H9 (cell line): ENCODE measurements around the gene TMPRSS7. TPM values are rescaled to one million over a fixed set of nuclear protein-coding genes. Genes with fewer than 3 reads are reported as not detected.

ENCODE experiments used
- DNase-seq: peaks from one replicate; pipeline ENCODE4 v3.0.0-alpha.2; 2017
- H2AFZ ChIP-seq: one replicate; pipeline ENCODE4 v1.6.1; 2013; ENCODE audit warnings: mild to moderate bottlenecking, low read length, control low read depth, moderate library complexity
- H2AK5ac ChIP-seq: 2 replicates; pipeline ENCODE4 v1.6.1; 2013; ENCODE audit warnings: low read length, control low read depth, mixed read lengths; ENCODE audit not compliant: insufficient read length
- H2BK120ac ChIP-seq: one replicate; pipeline ENCODE4 v1.6.1; 2013; ENCODE audit warnings: low read depth, mild to moderate bottlenecking, low read length, control low read depth, inconsistent platforms; ENCODE audit not compliant: poor library complexity, severe bottlenecking
- H2BK12ac ChIP-seq: 2 replicates; pipeline ENCODE4 v1.6.1; 2013; ENCODE audit warnings: low read length, control low read depth, mixed read lengths, low read depth; ENCODE audit not compliant: insufficient read length
- H2BK15ac ChIP-seq: 2 replicates; pipeline ENCODE4 v1.6.1; 2013; ENCODE audit warnings: low read depth, low read length, control low read depth
- H2BK20ac ChIP-seq: one replicate; pipeline ENCODE4 v1.6.1; 2013; ENCODE audit warnings: low read depth, mild to moderate bottlenecking, low read length, control low read depth, inconsistent platforms; ENCODE audit not compliant: poor library complexity, severe bottlenecking
- H2BK5ac ChIP-seq: 2 replicates; pipeline ENCODE4 v1.6.1; 2013; ENCODE audit warnings: low read length, control low read depth, mixed read lengths; ENCODE audit not compliant: insufficient read length
- H3K14ac ChIP-seq: 2 replicates; pipeline ENCODE4 v1.6.1; 2013; ENCODE audit warnings: low read length, control low read depth; ENCODE audit not compliant: insufficient read depth
- H3K18ac ChIP-seq: 2 replicates; pipeline ENCODE4 v1.6.1; 2013; ENCODE audit warnings: low read depth, mild to moderate bottlenecking, mixed read lengths, low read length, control low read depth; ENCODE audit not compliant: insufficient read length
- H3K23ac ChIP-seq: 2 replicates; pipeline ENCODE4 v1.6.1; 2013; ENCODE audit warnings: low read length, control low read depth, mixed read lengths, low read depth; ENCODE audit not compliant: insufficient read length
- H3K23me2 ChIP-seq: 2 replicates; pipeline ENCODE4 v1.6.1; 2013; ENCODE audit warnings: low read depth, mild to moderate bottlenecking, mixed read lengths, low read length, control low read depth; ENCODE audit not compliant: insufficient read length, poor library complexity, severe bottlenecking
- H3K27ac ChIP-seq: 2 replicates; pipeline ENCODE4 v1.5.1; 2013; ENCODE audit warnings: low read length, control low read depth, mixed read lengths, low read depth; ENCODE audit not compliant: insufficient read length
- H3K27me3 ChIP-seq: 2 replicates; pipeline ENCODE4 v1.6.1; 2013; ENCODE audit warnings: low read length, control low read depth, inconsistent platforms; ENCODE audit not compliant: insufficient read depth
- H3K4ac ChIP-seq: 2 replicates; pipeline ENCODE4 v1.6.1; 2013; ENCODE audit warnings: low read depth, mild to moderate bottlenecking, control low read depth, inconsistent platforms, low read length, moderate library complexity
- H3K4me1 ChIP-seq: 2 replicates; pipeline ENCODE4 v1.6.1; 2013; ENCODE audit warnings: low read length, control low read depth, inconsistent platforms; ENCODE audit not compliant: insufficient read depth
- H3K4me2 ChIP-seq: 2 replicates; pipeline ENCODE4 v1.6.1; 2013; ENCODE audit warnings: low read length, control low read depth, mixed read lengths; ENCODE audit not compliant: insufficient read length, insufficient read depth
- H3K56ac ChIP-seq: 2 replicates; pipeline ENCODE4 v1.6.1; 2013; ENCODE audit warnings: low read depth, mild to moderate bottlenecking, mixed read lengths, low read length, control low read depth; ENCODE audit not compliant: insufficient read length
- H3K79me1 ChIP-seq: 2 replicates; pipeline ENCODE4 v1.6.1; 2013; ENCODE audit warnings: low read depth, mild to moderate bottlenecking, moderate library complexity, low read length, control low read depth, inconsistent platforms; ENCODE audit not compliant: insufficient read depth, poor library complexity, severe bottlenecking
- H3K79me2 ChIP-seq: 2 replicates; pipeline ENCODE4 v1.6.1; 2013; ENCODE audit warnings: low read length, control low read depth, inconsistent platforms; ENCODE audit not compliant: insufficient read depth
- H3K9ac ChIP-seq: 2 replicates; pipeline ENCODE4 v1.6.1; 2013; ENCODE audit warnings: low read length, control low read depth, mixed read lengths; ENCODE audit not compliant: insufficient read length; ENCODE audit errors: extremely low read depth
- H3K9me3 ChIP-seq: one replicate; pipeline ENCODE4 v1.6.1; 2013; ENCODE audit warnings: low read depth, low read length, inconsistent platforms; ENCODE audit not compliant: control insufficient read depth
- H3T11ph ChIP-seq: one replicate; pipeline ENCODE4 v1.6.1; 2013; ENCODE audit warnings: mild to moderate bottlenecking, low read length, control low read depth, inconsistent platforms
- H4K20me1 ChIP-seq: one replicate; pipeline ENCODE4 v1.6.1; 2013; ENCODE audit not compliant: control insufficient read depth, insufficient read length, insufficient read depth
- H4K5ac ChIP-seq: 2 replicates; pipeline ENCODE4 v1.6.1; 2013; ENCODE audit warnings: low read depth, mild to moderate bottlenecking, mixed read lengths, low read length, control low read depth; ENCODE audit not compliant: insufficient read length
- H4K8ac ChIP-seq: replicated peaks from 2 replicates; pipeline ENCODE4 v1.6.1; 2013; ENCODE audit warnings: low read length, control low read depth, mixed read lengths, low read depth; ENCODE audit not compliant: insufficient read length
- H4K91ac ChIP-seq: 2 replicates; pipeline ENCODE4 v1.6.1; 2013; ENCODE audit warnings: low read depth, mild to moderate bottlenecking, moderate library complexity, mixed read lengths, low read length, control low read depth; ENCODE audit not compliant: insufficient read length
- H3K27ac Mint-ChIP-seq, 3 experiments: 2 replicates in 2 of 3; 3 replicates in 1 of 3; pipeline ENCODE4 v1.8.0; 2020 to 2021; ENCODE audit warnings: mixed read lengths in 3 of 3, mild to moderate bottlenecking in 1 of 3, moderate library complexity in 1 of 3
- H3K27me3 Mint-ChIP-seq: 2 replicates; pipeline ENCODE4 v1.8.0; 2021; ENCODE audit warnings: low read depth, mild to moderate bottlenecking, moderate library complexity, mixed read lengths
- H3K36me3 Mint-ChIP-seq, 3 experiments: 2 replicates in 2 of 3; 3 replicates in 1 of 3; pipeline ENCODE4 v1.8.0; 2020 to 2021; ENCODE audit warnings: low read depth in 3 of 3, mixed read lengths in 3 of 3; ENCODE audit not compliant: insufficient read depth in 1 of 3
- H3K4me1 Mint-ChIP-seq, 2 experiments: 2 replicates each; pipeline ENCODE4 v1.8.0; 2020; ENCODE audit warnings: mixed read lengths in 2 of 2
- H3K4me3 Mint-ChIP-seq, 2 experiments: 2 replicates in 1 of 2; 3 replicates in 1 of 2; pipeline ENCODE4 v1.8.0; 2020 to 2021; ENCODE audit warnings: mild to moderate bottlenecking in 2 of 2, mixed read lengths in 2 of 2, moderate library complexity in 1 of 2
- H3K9me3 Mint-ChIP-seq, 2 experiments: 2 replicates in 1 of 2; 3 replicates in 1 of 2; pipeline ENCODE4 v1.8.0; 2020; ENCODE audit warnings: mild to moderate bottlenecking in 2 of 2, mixed read lengths in 2 of 2, moderate library complexity in 1 of 2
- CTCF ChIP-seq: fragments of 200-600 bp; sonication (generic); conservative IDR thresholded peaks from 3 replicates; pipeline ENCODE4 v1.8.0; 2021; ENCODE audit warnings: antibody characterized with exemption, mild to moderate bottlenecking
- WGBS: extraction: QIAGEN DNeasy Blood & Tissue Kit; methylation state at CpG from one replicate; pipeline ENCODE4 v1.1.7; 2013; ENCODE audit warnings: missing lambda C conversion rate, low lambda C conversion rate, mixed read lengths; ENCODE audit not compliant: insufficient read length; ENCODE audit errors: extremely low coverage; 5-methylcytosine and 5-hydroxymethylcytosine counted together
- total RNA-seq: library from RNA; stranded (reverse); gene quantifications from 2 replicates; pipeline ENCODE4 v1.2.1, GENCODE V29; 2021

The TMPRSS7 gene
- total RNA-seq, 1 experiment from 2014 or later, result not detected

- H2BK120ac ChIP-seq, result no peak overlapping the region
- H3K9me3 Mint-ChIP-seq, result no peaks in the 10 kb centered on the region
- H2AFZ ChIP-seq, result no peak overlapping the region
- no peak overlapping the region for H4K91ac ChIP-seq
- TF ChIP-seq CTCF, result no peak
- no peak overlapping the region for H3K4me3 Mint-ChIP-seq
- H3K9me3 ChIP-seq, result no peaks in the 10 kb centered on the region
- no peaks in the 10 kb centered on the region for H3K4me1 ChIP-seq
- H3T11ph ChIP-seq, result no peak overlapping the region
- H4K8ac ChIP-seq, result no peak overlapping the region
- no peaks in the 10 kb centered on the region for H4K20me1 ChIP-seq
- no peaks in the 10 kb centered on the region for H3K23me2 ChIP-seq
- no peak overlapping the region for H3K27ac ChIP-seq
- H3K27me3 ChIP-seq, result no peaks in the 10 kb centered on the region
- DNase-seq, result no peak
- no peaks in the 10 kb centered on the region for H3K79me1 ChIP-seq
- H3K56ac ChIP-seq, result no peak overlapping the region
- peaks cover 26 to 29% of the 10 kb centered on the region in 2 experiments for H3K4me1 Mint-ChIP-seq
- no peak overlapping the region for H3K18ac ChIP-seq
- no peak overlapping the region for H2BK20ac ChIP-seq
- no peak overlapping the region for H2BK15ac ChIP-seq
- no peaks in the 10 kb centered on the region for H3K27me3 Mint-ChIP-seq
- no peak overlapping the region for H4K5ac ChIP-seq
- no peak overlapping the region for H3K23ac ChIP-seq
- no peak overlapping the region for H2AK5ac ChIP-seq
- peak overlapping the region in 1 of 3 experiments; percentile 77; a peak in 3 of 7 replicates for H3K27ac Mint-ChIP-seq
- H3K9ac ChIP-seq, result no peak overlapping the region
- no peak overlapping the region for H2BK12ac ChIP-seq
- no CpG with 5 or more reads among the region's 6 CpGs for WGBS
- H3K14ac ChIP-seq, result no peak overlapping the region
- H3K36me3 Mint-ChIP-seq, result peaks cover 10 to 19% (median 14%) of the 10 kb centered on the region in 3 experiments; a peak in 4 of 7 replicates
- no peak overlapping the region for H2BK5ac ChIP-seq
- H3K79me2 ChIP-seq, result no peaks in the 10 kb centered on the region
- H3K4ac ChIP-seq, result no peak overlapping the region
- no peak overlapping the region for H3K4me2 ChIP-seq
Observed at GRCh38 chr3:112115161-112115739, 80.7 kb downstream of the TMPRSS7 start.
